Measurements from ENCODE around the gene PSD4.

- no peak for TF ChIP-seq EZH2 (optimal IDR thresholded peaks at IDR 0.05; ENCODE audit: low read depth, low read length)
- TF ChIP-seq EZH2phosphoT487 (IDR thresholded peaks at IDR 0.05; ENCODE audit: low read length) = no peak
- TF ChIP-seq, protein P1, sequence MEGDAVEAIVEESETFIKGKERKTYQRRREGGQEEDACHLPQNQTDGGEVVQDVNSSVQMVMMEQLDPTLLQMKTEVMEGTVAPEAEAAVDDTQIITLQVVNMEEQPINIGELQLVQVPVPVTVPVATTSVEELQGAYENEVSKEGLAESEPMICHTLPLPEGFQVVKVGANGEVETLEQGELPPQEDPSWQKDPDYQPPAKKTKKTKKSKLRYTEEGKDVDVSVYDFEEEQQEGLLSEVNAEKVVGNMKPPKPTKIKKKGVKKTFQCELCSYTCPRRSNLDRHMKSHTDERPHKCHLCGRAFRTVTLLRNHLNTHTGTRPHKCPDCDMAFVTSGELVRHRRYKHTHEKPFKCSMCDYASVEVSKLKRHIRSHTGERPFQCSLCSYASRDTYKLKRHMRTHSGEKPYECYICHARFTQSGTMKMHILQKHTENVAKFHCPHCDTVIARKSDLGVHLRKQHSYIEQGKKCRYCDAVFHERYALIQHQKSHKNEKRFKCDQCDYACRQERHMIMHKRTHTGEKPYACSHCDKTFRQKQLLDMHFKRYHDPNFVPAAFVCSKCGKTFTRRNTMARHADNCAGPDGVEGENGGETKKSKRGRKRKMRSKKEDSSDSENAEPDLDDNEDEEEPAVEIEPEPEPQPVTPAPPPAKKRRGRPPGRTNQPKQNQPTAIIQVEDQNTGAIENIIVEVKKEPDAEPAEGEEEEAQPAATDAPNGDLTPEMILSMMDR (IDR thresholded peaks at IDR 0.05; ENCODE audit: low read length) = no peak
Observed at GRCh38 chr2:113232740-113233139, 59.0 kb downstream of the PSD4 start.
